Jurkat, Clone E6-1 (cell line): ENCODE measurements around the gene TMC7.
A peak's percentile ranks its signal among the peaks of the same experiment; 100 is the strongest.

Experiments
- DNase-seq: peaks from one replicate; pipeline ENCODE4 v3.0.0-alpha.2; 2011; ENCODE audit warnings: low read depth, low spot score
- H3K4me3 ChIP-seq: 2 replicates; pipeline ENCODE4 v1.5.1; 2011; ENCODE audit warnings: mild to moderate bottlenecking, low read length, control low read depth, moderate library complexity

TMC7 gene

DNA sequence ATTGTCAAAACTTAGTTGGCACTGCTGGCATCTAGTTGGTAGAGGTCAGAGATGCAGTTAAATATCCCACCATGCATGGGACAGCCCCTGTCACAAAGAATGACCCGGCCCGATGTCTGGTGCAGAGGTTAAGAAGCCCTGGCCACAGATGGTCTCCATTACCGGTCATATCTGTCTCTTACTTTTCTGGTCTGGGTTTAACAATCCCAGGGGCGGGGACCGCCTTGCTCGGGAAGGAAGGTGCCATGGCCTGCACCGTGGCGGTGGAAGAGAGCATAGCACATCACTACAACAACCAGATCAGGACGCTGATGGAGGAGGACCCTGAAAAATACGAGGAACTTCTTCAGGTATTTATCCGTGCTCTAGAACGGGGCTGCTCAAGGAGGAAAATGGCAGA, 91.8 kb downstream of the TMC7 start:
- no peak overlapping the region for H3K4me3 ChIP-seq
- no peak for DNase-seq

GRCh38 chr16:19077879-19078278, 94.1 kb downstream of the TMC7 start:
- no peak for DNase-seq
- no peak overlapping the region for H3K4me3 ChIP-seq

DNA sequence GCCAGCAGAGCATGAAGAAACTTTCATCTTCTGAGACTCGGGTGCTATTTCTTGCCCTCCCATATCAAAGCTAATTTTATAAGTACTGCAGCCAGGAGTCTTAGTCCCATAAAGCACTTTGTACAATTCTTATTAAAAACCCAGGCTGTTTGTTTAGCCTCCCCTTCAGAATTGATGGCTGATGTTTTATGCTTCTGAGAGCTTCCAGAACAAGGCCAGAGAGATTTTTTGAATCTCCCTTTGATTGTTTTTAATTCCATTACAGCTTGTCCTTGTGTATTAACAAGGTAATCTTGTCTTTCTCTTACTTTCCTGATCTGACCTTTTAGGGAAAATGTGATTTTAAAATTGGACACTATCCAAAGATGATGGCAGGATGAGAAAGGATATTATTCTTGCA, 99.9 kb downstream of the TMC7 start:
- H3K4me3 ChIP-seq: no peak overlapping the region
- no peak for DNase-seq

DNA sequence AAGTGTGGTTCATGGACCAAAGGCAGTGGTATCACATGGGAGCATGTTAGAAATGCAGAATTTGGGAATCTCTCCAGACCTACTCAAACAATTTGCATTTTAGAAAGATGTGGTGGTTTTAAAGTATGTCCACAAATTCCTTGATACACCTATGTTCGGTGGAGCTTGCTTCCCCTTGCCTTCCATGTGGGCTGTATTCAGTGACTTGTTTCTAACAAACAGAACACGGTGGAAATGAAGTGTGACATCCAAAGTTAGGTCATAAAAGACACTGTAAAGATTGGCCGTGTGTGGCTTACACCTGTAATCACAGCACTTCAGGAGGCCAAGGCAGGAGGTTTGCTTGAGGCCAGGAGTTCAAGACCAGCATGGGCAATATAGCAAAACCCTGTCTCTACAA, 100.4 kb downstream of the TMC7 start:
- no peak for DNase-seq
- no peak overlapping the region for H3K4me3 ChIP-seq

DNA sequence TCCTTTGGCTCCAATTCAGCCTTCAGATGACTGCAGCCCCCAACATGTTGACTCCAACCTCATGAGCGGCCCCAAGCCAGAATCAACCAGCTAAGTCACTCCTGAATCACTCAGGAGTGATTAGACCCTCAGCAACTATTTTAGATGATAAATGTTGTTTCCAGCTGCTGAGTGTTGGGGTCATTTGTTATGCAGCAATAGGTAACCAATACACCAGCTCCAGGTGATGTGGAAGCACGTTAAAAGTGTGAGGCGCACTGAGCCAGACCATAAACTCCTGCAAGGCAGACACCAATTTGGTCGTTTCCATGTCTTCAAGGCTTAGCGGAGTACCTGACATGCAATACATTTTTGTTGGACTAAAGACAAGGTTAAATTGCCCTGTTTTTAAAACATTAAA, 101.1 kb downstream of the TMC7 start:
- no peak overlapping the region for H3K4me3 ChIP-seq
- no peak for DNase-seq

- H3K4me3 ChIP-seq: no peak overlapping the region
- no peak for DNase-seq
Measured at GRCh38 chr16:19085679-19086200, 102.0 kb downstream of the TMC7 start.

- no peak overlapping the region for H3K4me3 ChIP-seq
- DNase-seq: peak; percentile 30
Measured at GRCh38 chr16:19086322-19087199, 102.8 kb downstream of the TMC7 start.

GRCh38 chr16:19088341-19088916, 104.7 kb downstream of the TMC7 start:
- no peak overlapping the region for H3K4me3 ChIP-seq
- no peak for DNase-seq

DNA sequence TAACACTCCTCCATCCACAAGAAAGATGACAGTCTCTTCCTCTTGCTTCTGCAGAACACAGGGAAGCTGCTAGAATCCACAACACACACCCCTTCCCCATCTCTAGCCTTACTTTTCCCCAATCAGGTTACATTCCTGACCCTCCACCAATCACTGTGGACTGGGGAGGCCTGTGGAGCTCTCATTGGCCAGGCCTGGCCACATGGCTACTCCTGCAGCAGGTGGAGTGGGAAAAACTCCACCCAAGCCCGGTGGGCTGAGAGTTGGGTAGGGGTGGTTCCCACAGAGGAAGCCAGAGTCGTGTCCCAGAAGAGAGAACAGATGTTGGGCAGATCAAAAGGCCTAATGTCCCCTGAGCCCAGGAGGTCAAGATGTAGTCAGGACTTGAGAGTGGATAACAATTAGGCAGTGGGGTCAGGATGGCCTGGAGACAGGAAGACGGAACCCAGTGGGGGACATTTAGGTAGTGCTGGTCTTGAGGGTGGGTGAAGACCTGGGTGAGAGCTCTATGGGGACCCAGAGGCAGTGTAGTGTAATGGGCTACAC, 105.7 kb downstream of the TMC7 start:
- no peak overlapping the region for H3K4me3 ChIP-seq
- DNase-seq: no peak

- DNase-seq: no peak
Measured at GRCh38 chr16:19090916-19091315, 107.2 kb downstream of the TMC7 start.

DNA sequence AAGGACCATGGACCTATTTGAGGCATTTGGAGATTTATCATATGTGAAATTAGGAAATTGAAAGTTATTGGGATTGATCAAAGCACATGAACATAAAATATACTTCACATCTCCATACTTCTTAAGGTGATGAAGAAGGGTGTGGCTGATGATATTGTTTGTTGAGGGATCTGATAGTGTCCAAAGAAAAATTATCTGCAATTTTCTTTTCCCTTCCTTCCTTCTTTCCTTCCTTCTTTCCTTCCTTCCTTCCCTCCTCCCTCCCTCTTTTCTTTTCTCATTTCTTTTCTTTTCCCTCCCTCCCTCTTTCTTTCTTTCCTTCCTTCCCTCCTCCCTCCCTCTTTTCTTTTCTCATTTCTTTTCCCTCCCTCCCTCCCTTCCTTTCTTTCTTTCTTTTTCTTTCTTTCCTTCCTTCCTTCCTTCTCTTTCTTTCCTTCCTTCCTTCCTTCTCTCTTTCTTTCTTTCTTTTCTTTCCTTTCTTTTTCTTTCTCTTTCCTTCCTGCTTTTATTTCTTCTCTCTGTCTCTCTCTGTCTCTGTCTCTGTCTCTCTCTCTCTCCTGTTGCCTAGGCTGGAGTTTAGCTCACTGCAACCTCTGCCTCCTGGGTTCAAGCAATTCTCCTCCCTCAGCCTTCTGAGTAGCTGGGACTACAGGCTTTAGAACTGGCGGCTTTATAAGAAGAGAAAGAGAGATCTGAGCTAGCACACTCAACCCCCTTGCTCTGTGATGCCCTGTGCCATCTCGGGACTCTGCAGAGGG, 109.1 kb downstream of the TMC7 start:
- DNase-seq: no peak
- H3K4me3 ChIP-seq: no peak overlapping the region

More at GRCh38 chr16:19090916-19091315, 107.2 kb downstream of the TMC7 start:
- H3K4me3 ChIP-seq: no peak overlapping the region

DNA sequence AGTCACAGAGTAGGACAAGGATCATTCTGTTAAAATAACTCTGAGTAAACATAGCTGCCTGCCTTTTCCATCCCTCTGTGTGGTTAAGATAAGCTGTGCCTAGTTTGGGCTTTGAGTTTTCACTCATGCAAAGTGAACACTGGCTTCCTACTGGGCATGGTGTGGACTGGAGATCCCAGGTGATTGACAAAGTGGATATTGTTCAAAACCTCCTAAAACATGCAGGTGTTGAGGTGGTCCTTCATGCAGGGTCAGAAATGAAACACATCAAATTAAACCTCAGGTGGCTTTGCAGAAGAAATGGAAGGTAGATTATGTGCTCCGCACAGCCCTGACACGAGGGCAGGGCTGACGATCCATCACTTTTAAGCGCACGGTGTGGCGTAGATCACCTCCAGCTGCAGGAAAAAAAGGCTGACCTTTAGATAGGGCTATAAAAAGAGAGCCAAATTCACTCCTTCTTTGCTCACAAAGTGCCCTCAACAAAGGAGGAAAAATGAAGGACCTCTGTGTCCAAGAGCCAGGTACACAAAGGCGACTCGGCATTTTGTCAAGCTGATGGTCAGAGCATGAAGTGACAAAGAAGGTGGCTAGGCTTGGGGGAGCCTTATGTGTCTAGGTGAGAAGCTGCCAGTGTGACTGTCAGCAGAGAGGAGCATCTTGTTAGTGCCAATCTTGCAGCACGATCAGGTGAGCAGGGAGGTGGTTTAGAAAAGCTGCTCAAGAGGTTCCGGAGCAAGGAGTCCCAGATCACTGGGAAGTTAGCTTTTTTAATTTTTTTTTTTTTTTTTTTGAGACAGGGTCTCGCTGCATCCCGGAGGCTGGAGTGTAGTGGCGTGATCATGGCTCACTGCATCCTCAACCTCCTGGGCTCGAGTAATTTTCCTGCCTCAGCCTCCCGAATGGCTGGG, 110.2 kb downstream of the TMC7 start:
- no peak overlapping the region for H3K4me3 ChIP-seq

GRCh38 chr16:19094542-19095365, 111.0 kb downstream of the TMC7 start:
- peak; percentile 26 for DNase-seq
- H3K4me3 ChIP-seq: no peak overlapping the region

More for the DNA sequence above, 110.2 kb downstream of the TMC7 start:
- no peak for DNase-seq

- DNase-seq: no peak
- H3K4me3 ChIP-seq: no peak overlapping the region
Measured at GRCh38 chr16:19095654-19096053, 111.9 kb downstream of the TMC7 start.

- no peak for DNase-seq
- H3K4me3 ChIP-seq: no peak overlapping the region
Measured at GRCh38 chr16:19098173-19098572, 114.4 kb downstream of the TMC7 start.

- DNase-seq: no peak
- no peak overlapping the region for H3K4me3 ChIP-seq
Measured at GRCh38 chr16:19102187-19102872, 118.6 kb downstream of the TMC7 start.

DNA sequence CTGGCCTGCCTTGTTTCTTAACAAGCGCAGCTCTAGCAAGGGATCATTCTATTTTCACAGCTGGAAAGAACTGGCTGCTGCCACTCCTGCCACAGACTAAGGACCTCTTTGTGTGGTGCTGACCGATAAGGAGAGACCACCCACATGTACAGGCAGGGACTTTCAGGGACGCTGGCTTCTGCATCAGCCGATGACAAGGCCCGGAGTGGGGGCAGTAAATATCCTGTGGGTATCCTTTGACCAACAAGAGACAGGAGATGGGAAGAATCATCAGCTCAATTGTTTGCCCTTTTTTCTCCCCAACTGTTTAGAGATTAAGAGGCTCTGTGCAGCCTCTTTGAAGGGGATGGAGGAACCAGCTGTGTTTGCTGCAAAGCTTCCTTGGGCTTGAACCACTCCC, 120.9 kb downstream of the TMC7 start:
- no peak for DNase-seq
- H3K4me3 ChIP-seq: no peak overlapping the region
